ENCODE measurements around the gene LCE3E.

- TF ChIP-seq CTCF (conservative IDR thresholded peaks at IDR 0.05; ENCODE audit: low read depth, low read length) = no peak
- TF ChIP-seq EZH2 (IDR thresholded peaks at IDR 0.05; ENCODE audit: low read length, unreplicated experiment) = no peak
- no peak for TF ChIP-seq EZH2phosphoT487 (IDR thresholded peaks at IDR 0.05; ENCODE audit: borderline replicate concordance, low read length)
Measured at GRCh38 chr1:152580433-152580832, 13.9 kb upstream of the LCE3E start, which contains the start of gene LCE3D.
